ENCODE results near the gene TMEM95.

The TMEM95 gene

DNA sequence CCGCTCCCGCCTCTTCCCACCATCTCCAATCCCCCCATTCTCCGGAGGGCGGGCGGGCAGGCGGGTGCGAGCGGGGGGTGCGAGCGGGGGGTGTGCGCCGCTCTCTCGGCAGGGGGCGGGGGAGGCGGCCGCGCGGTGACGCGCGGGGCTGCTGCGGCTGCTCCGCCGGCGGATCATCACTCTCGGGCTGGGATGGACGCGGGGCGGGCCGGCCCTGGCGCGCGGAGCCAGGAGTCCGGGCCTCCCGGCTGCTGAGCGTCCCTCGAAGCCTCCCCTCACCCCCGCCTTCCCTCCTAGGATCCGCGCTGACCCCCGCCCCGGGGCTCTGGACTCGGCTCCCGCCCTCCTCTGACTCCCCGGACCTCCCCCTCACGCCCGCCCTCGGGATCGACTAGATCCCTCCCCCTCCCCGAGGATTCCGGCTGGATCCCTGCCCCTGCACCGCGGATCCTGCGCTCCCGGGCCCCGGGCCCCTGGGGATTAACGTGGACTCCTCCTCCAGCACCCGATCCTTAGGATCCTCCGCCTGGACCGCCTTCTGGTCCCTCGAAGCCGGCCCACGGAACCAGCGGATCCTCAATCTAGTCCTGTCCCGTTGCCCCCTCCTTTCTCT is 49.9 kb downstream of the TMEM95 start:
- DNase-seq (ENCODE audit: low spot score), result peak; percentile 66

DNA sequence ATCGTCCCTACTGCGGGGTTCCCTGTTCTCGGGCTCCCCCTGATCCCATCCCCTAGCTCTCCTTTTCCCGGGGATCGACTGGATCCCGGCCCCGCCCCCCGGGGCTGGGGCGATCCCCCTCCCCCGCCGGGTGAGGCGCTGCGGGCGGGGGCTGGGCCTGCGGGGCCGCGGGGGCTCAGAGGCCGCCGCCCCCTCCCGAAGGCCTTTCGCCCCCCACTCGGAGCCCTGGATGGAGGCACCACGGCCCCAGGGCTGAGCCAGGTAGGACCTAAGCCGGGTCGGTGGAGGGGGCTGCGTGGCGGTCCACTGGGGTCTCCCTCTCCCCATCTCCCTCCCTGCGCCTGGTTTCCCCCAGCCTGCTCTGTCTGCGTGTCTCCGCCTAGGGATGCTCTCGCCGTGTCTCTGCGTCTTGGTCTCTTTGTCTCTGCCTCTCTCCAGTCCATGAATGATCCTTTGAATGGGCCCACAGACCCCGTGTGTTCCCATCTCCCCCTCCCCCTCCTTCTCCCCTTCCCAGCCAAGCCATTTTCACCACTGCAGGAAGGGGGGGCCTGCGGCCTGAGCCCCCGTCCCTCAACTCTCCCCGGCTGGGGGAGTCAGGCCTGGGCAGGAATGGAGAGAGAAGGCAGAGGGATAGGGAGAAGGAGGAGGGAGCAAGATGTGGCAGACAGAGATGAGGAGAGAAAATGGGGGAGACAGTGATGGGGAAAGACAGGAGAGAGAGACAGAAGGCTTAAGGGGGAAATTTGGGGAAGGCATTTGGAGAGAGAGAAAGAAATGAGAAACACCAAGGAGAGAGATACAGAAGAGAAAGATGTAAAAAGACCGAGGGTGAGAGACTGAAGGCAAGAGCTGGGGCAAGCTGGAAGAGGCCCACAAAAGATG is 50.6 kb downstream of the TMEM95 start:
- DNase-seq (ENCODE audit: low spot score), result no peak

DNA sequence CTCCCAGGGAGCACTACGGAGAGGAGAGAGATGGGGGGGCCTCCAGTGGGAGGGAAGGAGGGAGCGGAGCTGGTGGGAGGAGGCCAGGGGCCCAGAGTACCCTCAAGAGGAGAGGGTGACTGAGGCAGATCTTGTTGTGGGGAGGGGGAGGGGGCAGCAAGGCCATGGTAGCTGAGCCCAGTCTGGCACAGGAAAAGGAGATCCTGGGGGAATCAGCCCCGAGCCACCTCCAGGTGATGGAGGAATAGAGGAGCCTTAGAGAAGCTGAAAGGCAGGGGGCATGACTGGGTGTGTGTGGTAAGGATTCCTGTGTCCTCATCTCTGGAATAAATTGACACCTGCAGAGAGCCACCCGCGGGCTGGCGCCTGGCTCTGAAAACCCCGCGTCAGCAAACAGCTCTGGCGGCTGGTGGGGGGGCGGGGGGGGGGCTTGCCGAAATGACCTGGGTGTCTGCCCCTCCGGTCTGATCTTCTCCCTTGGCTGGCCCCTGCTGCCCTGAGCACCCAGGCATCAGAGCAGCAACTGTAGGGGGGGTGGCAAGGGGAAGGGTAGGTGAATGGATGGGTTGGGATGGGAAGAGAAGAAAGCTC is 51.4 kb downstream of the TMEM95 start:
- DNase-seq (ENCODE audit: low spot score), result no peak

Data from HuH-7.5 (cell line).